HG03571 (cell line): ENCODE results near the gene ARHGAP33.
"Not testable (repeated sequence)": the region's sequence is repeated elsewhere in the genome, so short reads cannot be mapped to it uniquely, and the experiment has no call there.

Source experiments
- ATAC-seq: cut with Tn5 transposase; IDR thresholded peaks from one replicate; pipeline ENCODE4 v1.9.1; 2021; ENCODE audit not compliant: unreplicated experiment

Gene ARHGAP33

GRCh38 chr19:35792888-35793287, 17.5 kb downstream of the ARHGAP33 start:
- ATAC-seq: no peak

- no peak for ATAC-seq
Measured at GRCh38 chr19:35793381-35794165, 18.2 kb downstream of the ARHGAP33 start.

GRCh38 chr19:35795564-35795963, 20.2 kb downstream of the ARHGAP33 start:
- not testable (repeated sequence) for ATAC-seq

GRCh38 chr19:35796645-35797542, 21.5 kb downstream of the ARHGAP33 start:
- no peak for ATAC-seq

GRCh38 chr19:35797663-35798062, 22.3 kb downstream of the ARHGAP33 start:
- ATAC-seq: no peak

- no peak for ATAC-seq
Measured at GRCh38 chr19:35801828-35802227, 26.5 kb downstream of the ARHGAP33 start.

GRCh38 chr19:35805526-35806102, 30.2 kb downstream of the ARHGAP33 start:
- ATAC-seq: no peak

- no peak for ATAC-seq
Measured at GRCh38 chr19:35806597-35806996, 31.2 kb downstream of the ARHGAP33 start.

GRCh38 chr19:35807633-35808032, 32.3 kb downstream of the ARHGAP33 start:
- no peak for ATAC-seq

GRCh38 chr19:35811317-35812219, 36.2 kb downstream of the ARHGAP33 start:
- no peak for ATAC-seq

- ATAC-seq: no peak
Measured at GRCh38 chr19:35812220-35813042, 37.1 kb downstream of the ARHGAP33 start, which contains the start of gene PRODH2. Gene PRODH2 (minus strand): TSS chr19:35812845. CDS start chr19:35812805, 40 bp downstream.

- ATAC-seq: no peak
Measured at GRCh38 chr19:35813043-35813890, 37.9 kb downstream of the ARHGAP33 start.

- no peak for ATAC-seq
Measured at GRCh38 chr19:35816262-35816661, 40.9 kb downstream of the ARHGAP33 start.

- no peak for ATAC-seq
Measured at GRCh38 chr19:35816846-35817245, 41.5 kb downstream of the ARHGAP33 start.

GRCh38 chr19:35818445-35818844, 43.1 kb downstream of the ARHGAP33 start:
- ATAC-seq: no peak

GRCh38 chr19:35822579-35822978, 47.2 kb downstream of the ARHGAP33 start:
- ATAC-seq: no peak

- ATAC-seq: no peak
Measured at GRCh38 chr19:35824150-35824549, 48.8 kb downstream of the ARHGAP33 start.

GRCh38 chr19:35828692-35829301, 53.4 kb downstream of the ARHGAP33 start:
- ATAC-seq: no peak
